GM12891 (cell line): ENCODE results near the gene METTL9.

Experiments
- DNase-seq: peaks from one replicate; pipeline ENCODE4 v3.0.0; 2011; ENCODE audit warnings: low spot score; ENCODE audit not compliant: insufficient read length
- FAIRE-seq: peaks from 2 replicates; lab custom pipeline; 2011; peaks lifted over from hg19 to GRCh38; lab: Jason Lieb, UNC
- PAX5 ChIP-seq: IDR thresholded peaks from 2 replicates; pipeline ENCODE4 v1.6.1; 2011; ENCODE audit warnings: low read length, moderate library complexity, mild to moderate bottlenecking; ENCODE audit not compliant: insufficient read depth, severe bottlenecking
- POLR2A ChIP-seq: IDR thresholded peaks from 2 replicates; pipeline ENCODE4 v1.6.1; 2011; ENCODE audit warnings: low read depth, low read length, control low read depth
- POLR2AphosphoS5 ChIP-seq: IDR thresholded peaks from 2 replicates; pipeline ENCODE4 v1.6.1; 2011; ENCODE audit warnings: low read depth, low read length, control low read depth
- POU2F2 ChIP-seq: IDR thresholded peaks from 2 replicates; pipeline ENCODE4 v1.6.1; 2011; ENCODE audit warnings: low read depth, mild to moderate bottlenecking, control low read depth, low read length, moderate library complexity
- SPI1 ChIP-seq: IDR thresholded peaks from 2 replicates; pipeline ENCODE4 v1.6.1; 2011; ENCODE audit warnings: low read depth, low read length, control low read depth
- TAF1 ChIP-seq: IDR thresholded peaks from 2 replicates; pipeline ENCODE4 v1.6.1; 2011; ENCODE audit warnings: low read depth, low read length, control low read depth

METTL9 gene

GRCh38 chr16:21650521-21650920 lies 51.1 kb downstream of the METTL9 start:
- no peak for DNase-seq
- TF ChIP-seq POLR2A (no peak), SPI1 (no peak), TAF1 (no peak), PAX5 (no peak), POU2F2 (no peak), POLR2AphosphoS5 (no peak)
- no peak for FAIRE-seq

DNA sequence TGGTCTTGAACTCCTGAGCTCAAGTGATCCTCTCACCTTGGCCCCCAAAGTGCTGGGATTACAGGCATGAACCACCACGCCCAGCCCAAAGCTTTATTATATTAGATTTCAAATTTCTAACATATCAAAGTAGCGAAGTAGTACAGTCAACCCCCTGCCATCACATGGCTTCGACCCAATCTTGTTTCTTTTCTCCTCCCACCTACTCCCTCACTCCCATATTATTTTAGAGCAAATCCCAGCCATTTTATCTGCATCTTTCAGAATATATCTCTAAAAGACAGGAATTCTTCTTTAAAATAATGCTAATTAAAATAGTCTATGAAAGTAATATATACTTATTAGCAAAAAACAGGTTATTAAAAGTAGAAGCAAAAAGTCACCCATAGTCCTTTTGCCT lies 52.1 kb downstream of the METTL9 start:
- TF ChIP-seq POLR2AphosphoS5 = no peak
- no peak for TF ChIP-seq TAF1
- TF ChIP-seq SPI1 = no peak
- TF ChIP-seq POU2F2 = no peak
- TF ChIP-seq PAX5 = no peak
- TF ChIP-seq POLR2A = no peak
- DNase-seq (no peak), FAIRE-seq (no peak)

DNA sequence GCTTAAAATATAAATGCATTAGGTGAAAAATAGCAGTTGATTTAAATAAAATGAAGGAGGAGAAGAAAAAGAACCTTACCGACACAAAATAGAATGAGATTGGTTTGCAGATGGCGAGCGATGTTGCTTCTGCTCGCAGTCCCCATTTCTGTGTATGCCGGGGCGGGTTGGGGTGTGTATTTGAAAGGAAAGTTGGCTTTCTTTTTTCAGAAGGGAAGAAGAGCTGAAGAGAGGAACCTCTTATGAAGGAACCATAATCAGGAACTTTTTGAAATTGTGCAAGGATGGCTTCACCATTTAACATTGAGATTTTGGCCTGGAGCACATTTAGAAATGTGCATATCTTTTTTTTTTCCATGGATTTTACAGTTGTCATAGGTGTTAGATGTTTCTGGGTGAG lies 53.1 kb downstream of the METTL9 start, which contains the start of gene IGSF6:
Gene IGSF6, minus strand, starts transcription at position 156 of the 400 bp plus-strand sequence. Its CDS starts 10 bp downstream, at position 146.
- DNase-seq (no peak), FAIRE-seq (no peak)
- no peak for TF ChIP-seq TAF1
- no peak for TF ChIP-seq SPI1
- TF ChIP-seq POU2F2 = no peak
- TF ChIP-seq POLR2AphosphoS5 = no peak
- TF ChIP-seq PAX5 = no peak
- no peak for TF ChIP-seq POLR2A

GRCh38 chr16:21653571-21653970 lies 54.2 kb downstream of the METTL9 start:
- TF ChIP-seq SPI1 (no peak), TAF1 (no peak), POU2F2 (no peak), PAX5 (no peak), POLR2AphosphoS5 (no peak), POLR2A (no peak)
- FAIRE-seq (no peak), DNase-seq (no peak)

- DNase-seq (no peak), FAIRE-seq (no peak)
- TF ChIP-seq POLR2AphosphoS5 (no peak), PAX5 (no peak), SPI1 (no peak), POU2F2 (no peak), TAF1 (no peak), POLR2A (no peak)
Measured at GRCh38 chr16:21654466-21654865, 55.1 kb downstream of the METTL9 start.

DNA sequence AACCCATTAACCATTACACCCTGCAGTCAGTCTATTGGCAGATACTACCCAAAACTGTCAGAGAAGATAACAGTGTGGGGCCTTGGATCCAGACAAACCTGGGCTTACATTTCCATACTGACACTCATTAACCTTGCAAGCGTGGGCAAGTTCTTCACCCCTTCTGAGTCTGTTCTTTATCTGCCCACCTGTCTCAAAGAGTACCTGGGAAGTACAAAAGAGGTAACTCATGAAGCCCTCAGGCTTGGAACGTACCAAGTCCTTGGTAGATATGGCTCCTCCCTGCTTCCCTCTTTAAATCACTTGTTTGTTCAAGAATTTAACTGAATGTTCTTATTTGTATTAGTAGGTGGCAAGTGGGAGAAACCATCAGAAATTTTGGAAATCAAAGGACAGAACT lies 55.5 kb downstream of the METTL9 start:
- no peak for DNase-seq
- TF ChIP-seq TAF1 (no peak), SPI1 (no peak), POLR2AphosphoS5 (no peak), POLR2A (no peak), PAX5 (no peak), POU2F2 (no peak)
- no peak for FAIRE-seq

DNA sequence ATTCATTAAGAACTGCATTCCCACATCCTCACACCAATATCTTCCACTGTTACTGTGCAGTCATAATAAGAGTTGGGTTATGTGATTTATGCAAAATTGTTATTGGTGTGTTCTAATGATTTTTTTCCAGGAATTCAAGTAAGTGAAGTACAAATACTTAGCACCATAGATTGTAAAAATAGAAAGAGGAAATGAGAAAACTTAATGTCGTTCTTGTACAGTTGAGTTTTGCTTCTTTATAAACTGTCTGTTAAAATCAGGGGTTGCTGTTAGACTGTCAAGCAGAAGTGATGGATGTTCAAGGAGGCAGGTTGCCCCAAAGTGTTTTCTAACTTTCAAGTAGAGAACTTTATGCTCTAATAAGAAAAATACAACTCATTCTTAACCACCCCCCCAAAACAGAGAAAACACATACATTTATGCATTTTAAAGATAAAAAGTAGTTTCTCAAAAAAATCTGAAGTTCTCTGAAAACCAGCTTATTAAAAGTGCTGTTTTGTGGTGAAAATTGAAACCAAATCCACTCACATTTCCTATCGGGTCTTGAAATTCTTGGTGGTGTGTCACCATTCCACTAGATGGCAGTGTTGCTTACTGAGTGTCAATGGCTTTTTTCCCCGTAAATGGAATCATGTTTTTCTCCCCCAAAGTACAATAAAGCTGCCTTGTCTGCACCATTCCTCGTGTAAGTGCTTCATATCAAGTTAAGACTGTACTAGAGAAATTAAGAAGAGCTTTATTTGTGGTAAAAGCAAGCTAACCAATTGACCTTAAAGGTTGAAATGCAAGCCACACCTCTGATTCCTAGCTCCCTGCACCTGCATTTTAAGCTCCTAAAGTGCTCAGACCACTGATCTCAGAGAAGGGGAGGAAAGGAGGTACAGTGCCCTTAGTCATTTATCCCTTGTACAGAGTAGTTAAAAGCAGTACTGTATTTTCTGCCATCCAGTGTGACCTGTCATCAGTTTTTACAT lies 57.7 kb downstream of the METTL9 start:
- peak; percentile 85 for FAIRE-seq
- no peak for TF ChIP-seq PAX5
- TF ChIP-seq SPI1 = peak; percentile 91
- TF ChIP-seq POLR2A = no peak
- no peak for TF ChIP-seq TAF1
- no peak for DNase-seq

DNA sequence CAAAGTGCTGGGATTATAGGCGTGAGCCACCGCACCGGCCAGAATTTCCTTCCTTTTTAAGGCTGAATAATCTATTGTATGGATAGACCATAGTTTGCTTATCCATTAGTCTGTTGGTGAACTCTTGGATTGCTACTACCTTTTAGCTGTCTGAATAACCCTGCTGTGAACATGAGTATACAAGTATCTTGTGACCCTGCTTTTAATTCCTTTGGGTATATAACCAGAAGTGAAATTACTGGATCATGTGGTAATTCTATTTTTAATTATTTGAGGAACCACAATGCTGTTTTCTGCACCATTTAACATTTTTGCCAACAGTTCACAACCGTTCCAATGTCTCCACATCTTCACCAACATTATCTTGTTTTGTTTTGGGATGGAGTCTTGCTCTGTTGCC lies 59.7 kb downstream of the METTL9 start:
- TF ChIP-seq SPI1 (no peak), PAX5 (no peak), POU2F2 (no peak), POLR2A (no peak), POLR2AphosphoS5 (no peak), TAF1 (no peak)
- DNase-seq = no peak
- no peak for FAIRE-seq

- TF ChIP-seq PAX5 (no peak), SPI1 (no peak), POU2F2 (no peak), POLR2A (no peak), TAF1 (no peak), POLR2AphosphoS5 (no peak)
- FAIRE-seq = no peak
- DNase-seq = no peak
Measured at GRCh38 chr16:21663889-21664647, 64.7 kb downstream of the METTL9 start, which contains the start of gene OTOA. OTOA (plus strand) TSS chr16:21663968; CDS start chr16:21678515, 14,547 bp downstream.

- DNase-seq (no peak), FAIRE-seq (no peak)
- TF ChIP-seq POU2F2 = no peak
- no peak for TF ChIP-seq POLR2A
- TF ChIP-seq TAF1 = no peak
- TF ChIP-seq PAX5 = no peak
- no peak for TF ChIP-seq POLR2AphosphoS5
- no peak for TF ChIP-seq SPI1
Measured at GRCh38 chr16:21664801-21665492, 65.6 kb downstream of the METTL9 start.
